HepG2 (cell line): ENCODE data around the gene NUDT7. TPM values are rescaled to one million over a fixed set of nuclear protein-coding genes. Genes with fewer than 3 reads are reported as not detected.

Experiments
- ATAC-seq: fragments of 200-7000 bp; cut with Tn5 transposase; 3 replicates; pipeline ENCODE4 v1.9.1; 2020; ENCODE audit warnings: mild to moderate bottlenecking, moderate library complexity
- BruUV-seq: library from RNA; stranded (reverse); fragments of 400-500 nt; replicated peaks from 2 replicates; lab custom pipeline; 2021; lab: Mats Ljungman, UMichigan
- CTCF ChIA-PET: fragments of 300-600 bp; formaldehyde crosslinking; extraction: SDS; loops from one replicate; lab custom pipeline; 2021; ENCODE audit warnings: low total read pairs, inconsistent platforms, low intra/inter-chr PET ratio; lab: Yijun Ruan, JAX
- POLR2A ChIA-PET: fragments of 350-600 bp; sonication (Branson Sonifier 250); formaldehyde crosslinking; loops from one replicate; lab custom pipeline; 2020; ENCODE audit warnings: antibody characterized with exemption, inconsistent platforms; lab: Yijun Ruan, JAX
- DNase-seq: peaks from one replicate; pipeline ENCODE4 v3.0.0-alpha.2; 2015; ENCODE audit warnings: low spot score
- FAIRE-seq: peaks from 3 replicates; lab custom pipeline; 2011; peaks lifted over from hg19 to GRCh38; lab: Jason Lieb, UNC
- H2AFZ ChIP-seq: one replicate; pipeline ENCODE4 v1.6.1; 2011; ENCODE audit warnings: low read length, inconsistent platforms
- H3K27ac ChIP-seq: fragments of 300-600 bp; 3 replicates; pipeline ENCODE4 v1.8.0; 2011; ENCODE audit warnings: mixed run types, mild to moderate bottlenecking, mixed read lengths, low read length, inconsistent platforms; ENCODE audit not compliant: insufficient read depth; ENCODE audit errors: extremely low read length
- H3K27me3 ChIP-seq, 2 experiments: fragments of 200-600 bp in 1 of 2; 2 replicates in 1 of 2; 3 replicates in 1 of 2; pipeline versions ENCODE4 v1.6.0 to v1.8.0; 2011; ENCODE audit warnings: low read length in 2 of 2, mild to moderate bottlenecking in 2 of 2, moderate library complexity in 2 of 2, inconsistent platforms in 1 of 2; ENCODE audit not compliant: insufficient read depth in 2 of 2, control insufficient read depth in 1 of 2
- H3K36me3 ChIP-seq, 2 experiments: fragments of 200-600 bp in 1 of 2; replicated peaks in 1 of 2; 2 replicates in 1 of 2; 3 replicates in 1 of 2; pipeline versions ENCODE4 v1.5.1 to v1.8.0; 2011; ENCODE audit warnings: low read length in 2 of 2, inconsistent platforms in 1 of 2; ENCODE audit not compliant: insufficient read depth in 2 of 2, control insufficient read depth in 1 of 2
- H3K4me1 ChIP-seq: 2 replicates; pipeline ENCODE4 v1.5.1; 2012; ENCODE audit warnings: low read length, inconsistent platforms; ENCODE audit not compliant: insufficient read depth
- H3K4me2 ChIP-seq: 2 replicates; pipeline ENCODE4 v1.6.0; 2011; ENCODE audit warnings: low read depth, low read length, inconsistent platforms
- H3K4me3 ChIP-seq, 3 experiments: fragments of 200-600 bp in 1 of 3; sonication (generic), shearing (Covaris generic) in 1 of 3; replicated peaks in 1 of 3; 2 replicates each; pipeline ENCODE4 v1.5.1; 2011 to 2016; ENCODE audit warnings: low read length in 3 of 3, inconsistent platforms in 2 of 3, low read depth in 2 of 3, mild to moderate bottlenecking in 2 of 3, control low read depth in 1 of 3, mixed read lengths in 1 of 3; ENCODE audit not compliant: insufficient read depth in 1 of 3
- H3K79me2 ChIP-seq: one replicate; pipeline ENCODE4 v1.6.1; 2011; ENCODE audit warnings: low read length, inconsistent platforms; ENCODE audit not compliant: insufficient read depth
- H3K9ac ChIP-seq: 2 replicates; pipeline ENCODE4 v1.6.0; 2011; ENCODE audit warnings: mild to moderate bottlenecking, low read depth, low read length, inconsistent platforms; ENCODE audit not compliant: insufficient read depth
- H3K9me3 ChIP-seq: 2 replicates; pipeline ENCODE4 v1.5.1; 2012; ENCODE audit warnings: mild to moderate bottlenecking, low read length
- H4K20me1 ChIP-seq: 2 replicates; pipeline ENCODE4 v1.6.0; 2011; ENCODE audit warnings: inconsistent platforms, mild to moderate bottlenecking, low read length, moderate library complexity; ENCODE audit not compliant: insufficient read depth
- HES4 ChIP-seq: sonication (generic); formaldehyde crosslinking; IDR thresholded peaks from 2 replicates; pipeline ENCODE4 v1.9.0; 2021; ENCODE audit warnings: mild to moderate bottlenecking, missing genetic modification reagents, borderline replicate concordance
- HNRNPK ChIP-seq: fragments of 200-400 bp; formaldehyde crosslinking; IDR thresholded peaks from 2 replicates; pipeline ENCODE4 v1.6.1; 2018; ENCODE audit warnings: low read length, low read depth, moderate library complexity, mild to moderate bottlenecking; ENCODE audit not compliant: poor library complexity, severe bottlenecking
- KDM5A ChIP-seq: fragments of 200-600 bp; sonication (generic); IDR thresholded peaks from 2 replicates; pipeline ENCODE4 v1.7.0; 2018; ENCODE audit warnings: antibody characterized with exemption, mild to moderate bottlenecking, low read length, borderline replicate concordance
- MAX ChIP-seq: IDR thresholded peaks from 2 replicates; pipeline ENCODE4 v1.6.1; 2012; ENCODE audit warnings: inconsistent platforms
- SMC3 ChIP-seq: IDR thresholded peaks from 2 replicates; pipeline ENCODE4 v1.6.1; 2011; ENCODE audit warnings: low read length, improper control_type of control experiment
- ZFP36 ChIP-seq: fragments of 150-350 bp; IDR thresholded peaks from 2 replicates; pipeline ENCODE4 v1.6.1; 2018; ENCODE audit warnings: borderline replicate concordance, low read length, low read depth; ENCODE audit not compliant: partially characterized antibody
- ZNF615 ChIP-seq: sonication (generic); formaldehyde crosslinking; IDR thresholded peaks from 2 replicates; pipeline ENCODE4 v1.5.0; 2020; ENCODE audit warnings: mild to moderate bottlenecking, missing genetic modification reagents, borderline replicate concordance
- in situ Hi-C: cut with HindIII; loops from 2 replicates; pipeline ENCODE4 v1.10.0; 2017; ENCODE audit warnings: low pct_unique_long_range_greater_than_20kb; ENCODE audit not compliant: extremely low pct_ligation_motif_present
- intact Hi-C: fragments of 100-400 bp; cut with micrococcal nuclease; formaldehyde crosslinking; loops from one replicate; pipeline ENCODE4 v1.10.0; 2022; ENCODE audit not compliant: unreplicated experiment
- polyA plus RNA-seq, 8 experiments: library from polyadenylated mRNA; depleted of rRNA in 3 of 8; stranded (reverse) in 7 of 8; unstranded in 1 of 8; fragments of >200 nt; fragmentation: Illumina TruSeq in 4 of 8; extraction: Trizol in 4 of 8; gene quantifications; 2 replicates each; pipeline versions ENCODE4 v1.2.1 to v1.2.3, GENCODE V29; 2011 to 2016; ENCODE audit warnings: low read depth in 4 of 8, missing spikeins in 1 of 8, mixed read lengths in 1 of 8; ENCODE audit not compliant: insufficient read depth in 1 of 8
- total RNA-seq, 5 experiments: library from RNA; depleted of rRNA; stranded (reverse); fragments of >200 nt; fragmentation: Illumina TruSeq; extraction: Trizol; gene quantifications; 2 replicates each; pipeline ENCODE4 v1.2.3, GENCODE V29; 2016; ENCODE audit warnings: low read depth in 1 of 5
- TF ChIP-seq, protein P1 (sequence below): sonication (generic); formaldehyde crosslinking; IDR thresholded peaks from 2 replicates; pipeline ENCODE4 v1.8.0; 2022; ENCODE audit warnings: mild to moderate bottlenecking, missing genetic modification reagents

NUDT7 gene
- total and polyA plus RNA-seq, 2 of the 13 experiments (the other 11 are each of a cell fraction or from before 2014, with no cell fraction given) = 14.3 to 23.9 TPM

DNA sequence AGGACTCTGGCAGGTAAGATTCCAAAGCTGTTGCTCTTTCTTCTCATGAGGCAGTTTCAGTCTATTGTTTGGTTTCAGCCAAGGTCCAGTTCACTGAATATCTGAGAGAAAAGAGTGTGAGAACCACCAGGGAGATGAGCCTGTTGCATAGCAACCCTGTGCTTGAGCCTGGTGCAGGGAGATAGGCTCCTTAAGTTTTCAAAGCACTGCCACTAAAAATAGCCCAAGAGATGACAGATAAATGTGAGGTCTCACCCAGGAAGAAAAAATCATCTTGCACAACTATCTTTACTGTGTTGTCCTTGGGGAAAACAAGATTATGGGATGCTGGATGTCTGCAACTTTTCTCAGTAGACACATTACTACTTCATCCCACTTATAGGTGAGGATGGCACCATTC, 26.2 kb upstream of the NUDT7 start:
- Histone ChIP-seq H3K36me3 (no peaks in the 10 kb centered on the region), H4K20me1 (no peaks in the 10 kb centered on the region), H3K4me2 (no peak overlapping the region), H3K9ac (no peak overlapping the region)
- intact Hi-C loops = no loop called here
- no peak for DNase-seq
- TF ChIP-seq, protein P1, sequence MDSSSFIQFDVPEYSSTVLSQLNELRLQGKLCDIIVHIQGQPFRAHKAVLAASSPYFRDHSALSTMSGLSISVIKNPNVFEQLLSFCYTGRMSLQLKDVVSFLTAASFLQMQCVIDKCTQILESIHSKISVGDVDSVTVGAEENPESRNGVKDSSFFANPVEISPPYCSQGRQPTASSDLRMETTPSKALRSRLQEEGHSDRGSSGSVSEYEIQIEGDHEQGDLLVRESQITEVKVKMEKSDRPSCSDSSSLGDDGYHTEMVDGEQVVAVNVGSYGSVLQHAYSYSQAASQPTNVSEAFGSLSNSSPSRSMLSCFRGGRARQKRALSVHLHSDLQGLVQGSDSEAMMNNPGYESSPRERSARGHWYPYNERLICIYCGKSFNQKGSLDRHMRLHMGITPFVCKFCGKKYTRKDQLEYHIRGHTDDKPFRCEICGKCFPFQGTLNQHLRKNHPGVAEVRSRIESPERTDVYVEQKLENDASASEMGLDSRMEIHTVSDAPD (CRISPR knock-in tag) = no peak
- TF ChIP-seq SMC3 = no peak
- TF ChIP-seq HES4 (CRISPR knock-in tag) = no peak
- no peak for TF ChIP-seq ZNF615 (CRISPR knock-in tag)
- no peak for TF ChIP-seq ZFP36
- TF ChIP-seq MAX = no peak
- TF ChIP-seq HNRNPK = no peak
- TF ChIP-seq KDM5A = no peak
- TF ChIP-seq, all 625 proteins: peak for 0
- H3K79me2 ChIP-seq = no peaks in the 10 kb centered on the region
- FAIRE-seq (no peak), ATAC-seq (no peak)
- H3K27ac ChIP-seq = no peak overlapping the region
- no peak overlapping the region for H2AFZ ChIP-seq
- in situ Hi-C loops = no loop called here
- BruUV-seq = no TSS peak
- POLR2A ChIA-PET = no interaction called here
- no peak overlapping the region for H3K4me3 ChIP-seq
- CTCF ChIA-PET = no interaction called here
- H3K9me3 ChIP-seq = no peaks in the 10 kb centered on the region
- peaks cover 0 to 9% of the 10 kb centered on the region in 2 experiments; a peak in 1 of 5 replicates for H3K27me3 ChIP-seq
- no peaks in the 10 kb centered on the region for H3K4me1 ChIP-seq
